CD14-positive monocyte (primary cell): ENCODE data around the gene ZNFX1. TPM values are rescaled to one million over a fixed set of nuclear protein-coding genes. Genes with fewer than 3 reads are reported as not detected.

Experiments
- DNase-seq, 3 donors: peaks; one replicate each; pipeline ENCODE4 v3.0.0-alpha.2; 2011 to 2022
- H2AFZ ChIP-seq: 2 replicates; pipeline ENCODE4 v1.6.0; 2012; ENCODE audit warnings: mild to moderate bottlenecking, low read depth, low read length, inconsistent platforms; ENCODE audit not compliant: insufficient read depth, poor library complexity, severe bottlenecking
- H3K27ac ChIP-seq, 2 donors: 1 replicate in 1 of 2; 2 replicates in 1 of 2; pipeline ENCODE4 v1.5.1; 2012 to 2013; ENCODE audit warnings: low read length in 2 of 2, control low read depth in 1 of 2, inconsistent platforms in 1 of 2, low read depth in 1 of 2, mild to moderate bottlenecking in 1 of 2
- H3K27me3 ChIP-seq, 2 donors: one replicate each; pipeline versions ENCODE4 v1.6.0 to v1.6.1; 2011 to 2013; ENCODE audit warnings: low read length in 2 of 2; ENCODE audit not compliant: control insufficient read depth in 2 of 2, insufficient read depth in 2 of 2
- H3K36me3 ChIP-seq, 2 donors: replicated peaks in 1 of 2; 1 replicate in 1 of 2; 2 replicates in 1 of 2; pipeline versions ENCODE4 v1.5.1 to v1.6.1; 2012 to 2013; ENCODE audit warnings: low read length in 2 of 2, control low read depth in 1 of 2, inconsistent platforms in 1 of 2, mild to moderate bottlenecking in 1 of 2; ENCODE audit not compliant: insufficient read depth in 2 of 2, control insufficient read depth in 1 of 2
- H3K4me1 ChIP-seq, 2 donors: 1 replicate in 1 of 2; 2 replicates in 1 of 2; pipeline versions ENCODE4 v1.5.1 to v1.6.1; 2012 to 2013; ENCODE audit warnings: low read length in 2 of 2, control low read depth in 1 of 2, inconsistent platforms in 1 of 2, mild to moderate bottlenecking in 1 of 2, moderate library complexity in 1 of 2; ENCODE audit not compliant: insufficient read depth in 2 of 2, control insufficient read depth in 1 of 2
- H3K4me2 ChIP-seq: replicated peaks from 2 replicates; pipeline ENCODE3; 2012; ENCODE audit warnings: low read length, moderate library complexity, mild to moderate bottlenecking; ENCODE audit not compliant: poor library complexity, severe bottlenecking; ENCODE audit errors: extremely low read depth
- H3K4me3 ChIP-seq, 3 experiments: fragments of 200-600 bp in 1 of 3; sonication (generic) in 1 of 3; replicated peaks in 1 of 3; 1 replicate in 2 of 3; 2 replicates in 1 of 3; pipeline ENCODE4 v1.5.1; 2011 to 2013; ENCODE audit warnings: low read length in 3 of 3, mild to moderate bottlenecking in 3 of 3, control low read depth in 2 of 3, low read depth in 2 of 3, inconsistent platforms in 1 of 3, moderate library complexity in 1 of 3
- H3K79me2 ChIP-seq: 2 replicates; pipeline ENCODE4 v1.6.0; 2012; ENCODE audit warnings: mild to moderate bottlenecking, control low read depth, inconsistent platforms, low read length, moderate library complexity; ENCODE audit not compliant: insufficient read depth
- H3K9ac ChIP-seq: 2 replicates; pipeline ENCODE4 v1.6.0; 2017; ENCODE audit warnings: low read length, mild to moderate bottlenecking; ENCODE audit not compliant: insufficient read depth, poor library complexity, severe bottlenecking
- H3K9me3 ChIP-seq, 2 donors: replicated peaks in 1 of 2; 1 replicate in 1 of 2; 2 replicates in 1 of 2; pipeline versions ENCODE4 v1.5.1 to v1.6.1; 2012 to 2013; ENCODE audit warnings: low read length in 2 of 2, control low read depth in 1 of 2; ENCODE audit not compliant: control insufficient read depth in 1 of 2, insufficient read depth in 1 of 2
- H4K20me1 ChIP-seq: 2 replicates; pipeline ENCODE4 v1.6.0; 2012; ENCODE audit warnings: mild to moderate bottlenecking, low read length, control low read depth, moderate library complexity; ENCODE audit not compliant: insufficient read depth
- H3K27ac Mint-ChIP-seq, 7 donors: one replicate each; pipeline ENCODE4 v1.8.0; 2020; ENCODE audit warnings: mild to moderate bottlenecking in 7 of 7, mixed read lengths in 7 of 7, moderate library complexity in 6 of 7, inconsistent platforms in 2 of 7
- H3K27me3 Mint-ChIP-seq, 3 donors: one replicate each; pipeline ENCODE4 v1.8.0; 2021 to 2022; ENCODE audit warnings: low read depth in 3 of 3, mild to moderate bottlenecking in 3 of 3, mixed read lengths in 3 of 3, moderate library complexity in 3 of 3, inconsistent platforms in 1 of 3
- H3K36me3 Mint-ChIP-seq, 2 donors: one replicate each; pipeline ENCODE4 v1.8.0; 2020; ENCODE audit warnings: mixed read lengths in 2 of 2, inconsistent platforms in 1 of 2, mild to moderate bottlenecking in 1 of 2
- H3K4me1 Mint-ChIP-seq: one replicate; pipeline ENCODE4 v1.8.0; 2020; ENCODE audit warnings: mild to moderate bottlenecking, mixed read lengths
- H3K4me3 Mint-ChIP-seq, 2 donors: one replicate each; pipeline ENCODE4 v1.8.0; 2020; ENCODE audit warnings: mild to moderate bottlenecking in 2 of 2, mixed read lengths in 2 of 2, moderate library complexity in 1 of 2
- H3K9me3 Mint-ChIP-seq, 7 donors: one replicate each; pipeline ENCODE4 v1.8.0; 2020 to 2022; ENCODE audit warnings: mixed read lengths in 7 of 7, mild to moderate bottlenecking in 6 of 7, moderate library complexity in 6 of 7, inconsistent platforms in 2 of 7
- CTCF ChIP-seq: fragments of 200-600 bp; IDR thresholded peaks from one replicate; pipeline ENCODE4 v1.8.0; 2022; ENCODE audit warnings: antibody characterized with exemption, mild to moderate bottlenecking
- WGBS: methylation state at CpG from one replicate; pipeline ENCODE4 v1.1.5; 2013; ENCODE audit warnings: missing lambda C conversion rate; ENCODE audit not compliant: insufficient coverage; 5-methylcytosine and 5-hydroxymethylcytosine counted together
- intact Hi-C, 2 donors: fragments of 100-400 bp; cut with micrococcal nuclease; formaldehyde crosslinking; loops; one replicate each; pipeline versions ENCODE4 v1.15.0 to v1.15.1; 2023
- polyA plus RNA-seq, 3 donors: library from polyadenylated mRNA; depleted of rRNA in 1 of 3; unstranded in 2 of 3; stranded (reverse) in 1 of 3; fragments of 300-500 nt in 2 of 3; fragments of >200 nt in 1 of 3; fragmentation: Illumina TruSeq in 2 of 3; gene quantifications; 1 replicate in 2 of 3; 2 replicates in 1 of 3; pipeline ENCODE4 v1.2.3, GENCODE V29; 2012 to 2021

The ZNFX1 gene
- polyA plus RNA-seq, 3 donors: 11.4 to 23.2 (median 13.3) TPM

GRCh38 chr20:49287555-49288249, 9.8 kb upstream of the ZNFX1 start:
- H3K79me2 ChIP-seq: peaks cover 68% of the 10 kb centered on the region
- Mint-ChIP-seq H3K27ac (peak overlapping the region in 4 of 7 donors; percentile 30 to 65 (median 47)), H3K4me3 (no peak overlapping the region), H3K36me3 (peaks cover 81 to 100% of the 10 kb centered on the region in 2 donors), H3K27me3 (no peaks in the 10 kb centered on the region), H3K4me1 (peaks cover 8% of the 10 kb centered on the region), H3K9me3 (peaks cover 44 to 53% (median 49%) of the 10 kb centered on the region in 7 donors)
- H4K20me1 ChIP-seq: peaks cover 96% of the 10 kb centered on the region
- no peak for DNase-seq
- H3K36me3 ChIP-seq: peaks cover 86 to 100% of the 10 kb centered on the region in 2 donors
- H3K4me2 ChIP-seq: no peak overlapping the region
- peaks cover 0 to 11% of the 10 kb centered on the region in 2 donors for H3K4me1 ChIP-seq
- H3K9me3 ChIP-seq: peaks cover 35 to 51% of the 10 kb centered on the region in 2 donors
- intact Hi-C loops: no loop called here
- no peak for TF ChIP-seq CTCF
- no peak overlapping the region for H2AFZ ChIP-seq
- no peak overlapping the region for H3K9ac ChIP-seq
- no peaks in the 10 kb centered on the region for H3K27me3 ChIP-seq
- no peak overlapping the region for H3K4me3 ChIP-seq
- H3K27ac ChIP-seq: peak overlapping the region in 1 of 2 donors; percentile 65

DNA sequence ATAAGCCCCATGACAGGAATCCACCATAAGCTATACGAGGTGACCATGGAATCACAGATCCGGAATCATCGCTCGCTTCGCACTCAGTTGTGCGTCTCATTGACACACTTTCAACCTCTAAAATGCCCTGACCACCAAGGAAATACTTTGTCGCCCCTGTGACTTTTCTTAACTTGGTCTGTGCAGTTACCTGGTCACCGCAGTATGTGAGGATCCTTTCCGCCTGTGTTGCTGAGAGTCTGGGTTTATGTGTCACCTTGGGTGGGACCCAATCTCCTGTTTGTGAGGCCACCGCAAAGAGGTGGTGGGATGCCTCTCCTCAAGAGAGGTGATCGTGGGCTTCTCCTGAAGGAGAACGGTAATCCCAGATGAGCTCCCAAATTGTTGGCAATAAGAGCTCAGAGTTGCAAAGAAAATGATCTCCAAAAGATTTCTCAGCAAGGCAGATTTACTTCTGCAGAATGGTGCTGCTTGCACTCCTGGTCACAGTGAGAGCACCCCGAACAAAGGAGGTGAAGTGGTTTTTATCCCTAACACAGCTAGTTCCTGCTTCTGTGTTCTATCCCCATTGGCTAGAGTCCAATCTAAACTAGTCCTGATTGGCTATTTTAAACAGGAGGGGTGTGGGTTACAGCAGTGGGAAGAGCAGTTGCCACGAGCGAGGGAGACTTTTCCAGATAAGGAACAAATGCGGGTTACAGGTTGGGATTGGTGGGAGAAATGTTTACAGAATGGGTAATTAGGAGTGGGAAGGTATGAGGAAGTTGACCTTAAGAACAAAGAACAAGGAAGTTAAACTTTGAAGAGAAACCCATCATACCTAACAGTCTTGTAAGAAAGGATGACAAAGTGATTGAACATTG, 9.1 kb upstream of the ZNFX1 start:
- peaks cover 49 to 61% (median 56%) of the 10 kb centered on the region in 7 donors for H3K9me3 Mint-ChIP-seq
- peaks cover 89 to 100% of the 10 kb centered on the region in 2 donors for H3K36me3 Mint-ChIP-seq
- peak overlapping the region in 1 of 3 experiments; percentile 27 for H3K4me3 ChIP-seq
- DNase-seq: peak in 1 of 3 donors; percentile 16
- no peaks in the 10 kb centered on the region for H3K27me3 ChIP-seq
- H3K4me3 Mint-ChIP-seq: no peak overlapping the region
- no peak overlapping the region for H3K9ac ChIP-seq
- H2AFZ ChIP-seq: no peak overlapping the region
- H3K4me2 ChIP-seq: no peak overlapping the region
- H3K27ac Mint-ChIP-seq: peak overlapping the region in 6 of 7 donors; percentile 46 to 88 (median 64)
- H3K4me1 Mint-ChIP-seq: peaks cover 9% of the 10 kb centered on the region
- peaks cover 94 to 100% of the 10 kb centered on the region in 2 donors for H3K36me3 ChIP-seq
- intact Hi-C loops: no loop called here
- peaks cover 76% of the 10 kb centered on the region for H3K79me2 ChIP-seq
- peaks cover 0 to 18% of the 10 kb centered on the region in 2 donors for H3K4me1 ChIP-seq
- H4K20me1 ChIP-seq: peaks cover 100% of the 10 kb centered on the region
- 99% methylated on average over 11 of the region's 16 CpGs for WGBS
- peaks cover 43 to 59% of the 10 kb centered on the region in 2 donors for H3K9me3 ChIP-seq
- no peak for TF ChIP-seq CTCF
- no peaks in the 10 kb centered on the region for H3K27me3 Mint-ChIP-seq
- peak overlapping the region in 1 of 2 donors; percentile 65 for H3K27ac ChIP-seq
